Liver (tissue), 9 donors: ENCODE results near the gene GHRL. TPM values are rescaled to one million over a fixed set of nuclear protein-coding genes. Genes with fewer than 3 reads are reported as not detected.

Experiments used
- DNase-seq: peaks from one replicate; pipeline ENCODE4 v3.0.0-alpha.2; 2017; ENCODE audit warnings: low spot score
- H3K27ac ChIP-seq, 2 donors: one replicate each; pipeline ENCODE4 v1.7.0; 2013; ENCODE audit warnings: inconsistent platforms in 2 of 2, low read length in 2 of 2, control low read depth in 1 of 2, low read depth in 1 of 2, mild to moderate bottlenecking in 1 of 2
- H3K27me3 ChIP-seq, 4 donors: one replicate each; pipeline versions ENCODE4 v1.6.1 to v1.7.0; 2013; ENCODE audit warnings: low read length in 3 of 4, inconsistent platforms in 1 of 4, mild to moderate bottlenecking in 1 of 4, moderate library complexity in 1 of 4; ENCODE audit not compliant: control insufficient read depth in 4 of 4, insufficient read depth in 4 of 4
- H3K36me3 ChIP-seq, 4 donors: one replicate each; pipeline versions ENCODE4 v1.6.1 to v1.7.0; 2013; ENCODE audit warnings: low read length in 3 of 4, mild to moderate bottlenecking in 3 of 4, low read depth in 1 of 4, moderate library complexity in 1 of 4; ENCODE audit not compliant: control insufficient read depth in 4 of 4, insufficient read depth in 3 of 4
- H3K4me1 ChIP-seq, 4 donors: one replicate each; pipeline versions ENCODE4 v1.6.1 to v1.7.0; 2013; ENCODE audit warnings: low read length in 3 of 4, mild to moderate bottlenecking in 3 of 4, moderate library complexity in 1 of 4; ENCODE audit not compliant: control insufficient read depth in 4 of 4, insufficient read depth in 4 of 4
- H3K4me3 ChIP-seq, 3 donors: one replicate each; pipeline versions ENCODE4 v1.6.1 to v1.7.0; 2013; ENCODE audit warnings: low read length in 3 of 3, control low read depth in 1 of 3, low read depth in 1 of 3, mild to moderate bottlenecking in 1 of 3
- H3K9ac ChIP-seq, 2 donors: one replicate each; pipeline ENCODE4 v1.7.0; 2013; ENCODE audit warnings: low read length in 2 of 2, mild to moderate bottlenecking in 2 of 2, moderate library complexity in 2 of 2, control low read depth in 1 of 2, low read depth in 1 of 2
- H3K9me3 ChIP-seq, 4 donors: one replicate each; pipeline versions ENCODE4 v1.6.1 to v1.7.0; 2013; ENCODE audit warnings: low read length in 3 of 4; ENCODE audit not compliant: control insufficient read depth in 4 of 4
- ATF3 ChIP-seq: IDR thresholded peaks from 2 replicates; pipeline ENCODE4 v1.6.1; 2016; ENCODE audit warnings: antibody characterized with exemption
- CTCF ChIP-seq: fragments of 150-350 bp; IDR thresholded peaks from 2 replicates; pipeline ENCODE4 v1.5.1; 2017; ENCODE audit warnings: improper control_type of control experiment, low read depth, low read length; ENCODE audit not compliant: missing input control
- EGR1 ChIP-seq, 2 donors: IDR thresholded peaks; 2 replicates each; pipeline ENCODE4 v1.6.1; 2016 to 2018; ENCODE audit warnings: antibody characterized with exemption in 2 of 2, low read depth in 2 of 2
- FOXA1 ChIP-seq: IDR thresholded peaks from 2 replicates; pipeline ENCODE4 v1.6.1; 2016; ENCODE audit warnings: antibody characterized with exemption
- FOXA2 ChIP-seq: IDR thresholded peaks from 2 replicates; pipeline ENCODE4 v1.6.1; 2016; ENCODE audit warnings: antibody characterized with exemption
- GABPA ChIP-seq, 2 donors: IDR thresholded peaks in 1 of 2; conservative IDR thresholded peaks in 1 of 2; 2 replicates each; pipeline ENCODE4 v1.6.1; 2016; ENCODE audit warnings: antibody characterized with exemption in 2 of 2, mild to moderate bottlenecking in 1 of 2, moderate library complexity in 1 of 2
- HNF4A ChIP-seq, 2 donors: conservative IDR thresholded peaks; 2 replicates each; pipeline ENCODE4 v1.6.1; 2016; ENCODE audit warnings: antibody characterized with exemption in 2 of 2, mild to moderate bottlenecking in 2 of 2
- HNF4G ChIP-seq: IDR thresholded peaks from 2 replicates; pipeline ENCODE4 v1.6.1; 2016; ENCODE audit warnings: antibody characterized with exemption
- JUND ChIP-seq, 2 donors: IDR thresholded peaks; 2 replicates each; pipeline ENCODE4 v1.6.1; 2016; ENCODE audit warnings: antibody characterized with exemption in 2 of 2
- MAX ChIP-seq: IDR thresholded peaks from 2 replicates; pipeline ENCODE4 v1.6.1; 2016; ENCODE audit warnings: antibody characterized with exemption
- NR2F2 ChIP-seq: IDR thresholded peaks from 2 replicates; pipeline ENCODE4 v1.6.1; 2016; ENCODE audit warnings: antibody characterized with exemption
- RAD21 ChIP-seq, 2 donors: IDR thresholded peaks; 2 replicates each; pipeline ENCODE4 v1.6.1; 2016; ENCODE audit warnings: antibody characterized with exemption in 2 of 2, mild to moderate bottlenecking in 2 of 2
- REST ChIP-seq: IDR thresholded peaks from 2 replicates; pipeline ENCODE4 v1.6.1; 2016; ENCODE audit warnings: antibody characterized with exemption, mild to moderate bottlenecking
- RXRA ChIP-seq, 2 donors: IDR thresholded peaks; 2 replicates each; pipeline ENCODE4 v1.6.1; 2017 to 2018; ENCODE audit warnings: antibody characterized with exemption in 2 of 2, mild to moderate bottlenecking in 1 of 2
- SP1 ChIP-seq: IDR thresholded peaks from 2 replicates; pipeline ENCODE4 v1.6.1; 2018; ENCODE audit warnings: antibody characterized with exemption, mild to moderate bottlenecking
- YY1 ChIP-seq: IDR thresholded peaks from 2 replicates; pipeline ENCODE4 v1.6.1; 2016; ENCODE audit warnings: antibody characterized with exemption, mild to moderate bottlenecking
- ZBTB33 ChIP-seq: IDR thresholded peaks from 2 replicates; pipeline ENCODE4 v1.6.1; 2016; ENCODE audit warnings: antibody characterized with exemption
- WGBS: extraction: QIAGEN DNeasy Blood & Tissue Kit; methylation state at CpG from one replicate; pipeline ENCODE4 v1.1.7; 2013; 5-methylcytosine and 5-hydroxymethylcytosine counted together
- polyA plus RNA-seq, 2 donors: library from polyadenylated mRNA; stranded (reverse) in 1 of 2; unstranded in 1 of 2; fragments of 200-250 nt in 1 of 2; fragments of >200 nt in 1 of 2; fragmentation: Nextera tagmentation in 1 of 2; extraction: Ambion mirVana in 1 of 2; gene quantifications; one replicate each; pipeline versions ENCODE4 v1.2.1 to v1.2.3, GENCODE V29; 2013 to 2015
- total RNA-seq, 2 donors: library from RNA; depleted of rRNA; stranded (reverse); fragments of >200 nt; gene quantifications; one replicate each; pipeline ENCODE4 v1.2.3, GENCODE V29; 2014
- donor health status: healthy.
- donor health status: healthy.
- donor health status: healthy.
- donor health status: healthy.
- donor health status: healthy.

The GHRL gene
- total and polyA plus RNA-seq, 4 donors, result 0.08 to 1.3 (median 0.27) TPM

DNA sequence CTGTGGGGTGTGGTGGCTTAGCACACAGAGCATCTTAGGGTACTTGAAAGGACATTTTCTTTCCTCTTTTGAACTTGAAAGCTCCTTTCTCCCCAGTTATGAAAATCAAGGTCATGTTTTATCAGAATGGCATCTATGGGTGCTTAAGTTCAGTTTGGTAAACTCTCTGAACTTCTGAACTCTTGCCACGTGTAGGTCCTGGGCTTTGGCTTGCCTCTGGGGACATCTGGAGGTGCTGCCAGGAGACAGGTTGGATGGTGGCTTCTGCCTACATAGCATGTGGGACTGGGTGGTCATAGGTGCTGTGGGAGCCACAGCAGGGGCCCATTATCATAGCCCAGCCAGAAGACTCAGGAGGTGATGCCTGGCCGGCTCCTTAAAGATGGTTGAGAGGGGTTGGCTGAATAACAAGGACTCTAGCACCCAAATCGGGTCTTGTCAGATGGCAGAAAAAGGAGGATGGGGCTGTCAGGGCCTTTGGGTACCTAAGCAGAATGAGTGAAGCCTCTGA is 15.6 kb downstream of the GHRL start:
- H3K9ac ChIP-seq, result no peak overlapping the region
- 73% methylated on average over 3 of the region's 3 CpGs for WGBS
- H3K36me3 ChIP-seq, result peaks cover 8 to 44% (median 25%) of the 10 kb centered on the region in 4 donors
- DNase-seq, result no peak
- no peak overlapping the region for H3K4me3 ChIP-seq
- peaks cover 2 to 21% (median 16%) of the 10 kb centered on the region in 4 donors for H3K4me1 ChIP-seq
- no peaks in the 10 kb centered on the region for H3K27me3 ChIP-seq
- no peak overlapping the region for H3K27ac ChIP-seq
- H3K9me3 ChIP-seq, result no peaks in the 10 kb centered on the region
- TF ChIP-seq FOXA2 (no peak), ZBTB33 (no peak), REST (no peak), GABPA (IDR thresholded peaks at IDR 0.05 in 1 of 2, conservative IDR thresholded peaks at IDR 0.05 in 1 of 2) (no peak), SP1 (no peak), FOXA1 (no peak), NR2F2 (no peak), RXRA (IDR thresholded peaks at IDR 0.05) (no peak), CTCF (no peak), JUND (IDR thresholded peaks at IDR 0.05) (no peak), HNF4A (conservative IDR thresholded peaks at IDR 0.05) (no peak), MAX (no peak), EGR1 (IDR thresholded peaks at IDR 0.05; ENCODE audit: low read depth in 2 of 2) (no peak)

DNA sequence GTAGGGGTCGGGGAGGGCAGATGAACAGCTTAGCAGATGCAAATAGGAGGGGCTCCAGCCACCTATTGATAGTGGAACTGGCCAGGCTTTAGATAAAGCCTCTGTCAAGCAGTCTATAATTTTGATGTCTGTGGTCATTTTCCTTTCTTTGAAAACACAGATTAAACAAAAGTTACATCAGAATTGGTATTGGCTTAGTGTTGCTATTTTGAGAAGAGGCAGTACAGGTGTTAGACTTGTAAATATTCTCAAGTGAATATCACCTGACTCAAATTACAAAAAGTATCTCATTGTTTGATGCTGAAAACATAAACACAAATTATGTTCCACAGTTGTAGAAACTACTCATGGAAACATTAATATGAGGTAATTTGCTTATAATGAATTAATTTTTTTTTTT is 18.1 kb downstream of the GHRL start:
- Histone ChIP-seq H3K27me3 (no peaks in the 10 kb centered on the region), H3K9me3 (no peaks in the 10 kb centered on the region), H3K36me3 (peaks cover 9 to 44% (median 24%) of the 10 kb centered on the region in 4 donors), H3K4me3 (no peak overlapping the region), H3K4me1 (peaks cover 2 to 21% (median 16%) of the 10 kb centered on the region in 4 donors), H3K9ac (no peak overlapping the region), H3K27ac (no peak overlapping the region)
- DNase-seq, result no peak
- 63% methylated on average over 1 of the region's 1 CpG for WGBS
- no peak for TF ChIP-seq SP1
- TF ChIP-seq RXRA (IDR thresholded peaks at IDR 0.05), result no peak
- TF ChIP-seq CTCF, result no peak
- no peak for TF ChIP-seq FOXA2
- TF ChIP-seq FOXA1, result no peak
- TF ChIP-seq ATF3, result no peak
- TF ChIP-seq HNF4G, result no peak
- TF ChIP-seq RAD21 (IDR thresholded peaks at IDR 0.05), result no peak
- TF ChIP-seq EGR1 (IDR thresholded peaks at IDR 0.05; ENCODE audit: low read depth in 2 of 2), result no peak
- TF ChIP-seq YY1, result no peak
- no peak for TF ChIP-seq JUND (IDR thresholded peaks at IDR 0.05)
- no peak for TF ChIP-seq ZBTB33
